Activated T-cell treated with anti-CD3 and anti-CD28 coated beads, Interleukin-2, amount 50 U/mL, for 48 hours (primary cell): ENCODE results near the gene PDE7B.

Source experiments
- DNase-seq, 2 experiments: peaks; one replicate each; pipeline ENCODE4 v3.0.0-alpha.2; 2020

The PDE7B gene

DNA sequence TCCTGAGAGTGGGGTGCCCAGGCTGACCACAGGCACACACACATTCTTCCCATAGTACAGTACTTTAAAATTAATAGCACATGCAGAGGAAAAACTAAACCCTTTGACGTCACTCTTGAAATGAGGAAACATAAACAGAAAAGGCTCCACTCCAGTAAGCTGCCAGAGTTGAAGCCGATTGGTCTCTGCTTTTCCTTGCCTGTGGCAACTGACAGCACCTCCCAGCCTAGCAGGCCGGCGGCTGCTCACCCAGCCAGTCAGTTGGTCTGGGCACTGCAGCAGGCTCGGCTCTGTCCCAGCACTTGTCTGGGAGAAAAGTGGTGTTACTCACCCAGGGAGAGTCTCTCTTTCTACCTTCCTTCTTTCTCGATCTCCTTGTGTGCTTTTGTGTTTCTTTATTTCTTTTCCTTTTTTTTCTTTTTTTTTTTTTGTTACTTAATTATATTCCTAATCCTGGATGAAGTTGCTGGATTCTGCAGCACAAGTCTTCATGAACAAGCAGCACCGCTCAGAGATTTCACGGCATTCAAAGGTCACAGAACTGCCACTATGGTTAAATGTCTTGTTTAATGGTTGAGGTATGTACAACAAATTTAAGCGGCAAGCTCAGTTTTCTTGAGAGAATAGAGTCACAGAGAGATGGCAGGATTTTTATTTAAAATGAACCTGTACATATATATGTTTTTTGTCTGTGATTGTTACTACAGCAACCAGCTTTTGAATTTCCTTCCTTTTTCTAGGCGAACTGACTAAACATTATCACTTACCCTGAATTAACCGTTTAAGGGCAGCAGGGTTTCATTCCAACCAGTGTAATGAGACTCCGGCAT lies at the start of gene PDE7B:
TSS of gene PDE7B (plus strand) at position 260 of the 830 bp plus-strand sequence.
- peak; percentile 41 to 58 for DNase-seq

DNA sequence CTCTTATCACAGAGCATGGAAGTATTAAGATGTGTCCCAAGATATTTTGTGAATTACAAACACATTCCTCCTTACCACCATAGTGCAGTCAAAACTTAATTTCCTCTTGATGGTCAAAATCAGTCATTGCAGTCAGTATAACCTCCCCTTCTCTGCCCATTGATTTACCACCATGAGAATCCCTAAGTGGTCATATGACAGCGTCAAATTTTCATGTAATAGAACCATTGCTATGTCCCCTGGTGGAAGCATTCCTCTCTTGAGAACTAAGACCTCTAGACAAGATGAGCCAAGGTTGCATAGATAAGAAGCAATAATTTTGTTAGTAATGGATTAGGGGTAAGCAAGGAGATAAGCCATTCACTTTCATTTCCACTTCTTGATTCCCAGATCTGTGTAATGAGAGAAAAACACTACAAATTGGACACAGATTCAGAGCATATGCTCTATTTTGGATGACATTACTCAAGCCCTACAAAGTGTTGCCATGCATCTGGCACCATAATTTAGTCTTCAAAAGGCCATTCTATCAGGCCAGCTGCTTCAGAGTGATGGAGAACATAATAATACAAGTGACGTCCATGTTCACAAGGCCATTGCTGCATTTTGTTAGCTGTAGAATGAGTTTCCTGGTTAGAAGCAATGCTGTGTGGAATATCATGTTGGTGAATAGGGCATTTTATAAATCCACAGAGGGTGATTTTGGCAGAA lies 49.6 kb upstream of the PDE7B start:
- no peak for DNase-seq

DNA sequence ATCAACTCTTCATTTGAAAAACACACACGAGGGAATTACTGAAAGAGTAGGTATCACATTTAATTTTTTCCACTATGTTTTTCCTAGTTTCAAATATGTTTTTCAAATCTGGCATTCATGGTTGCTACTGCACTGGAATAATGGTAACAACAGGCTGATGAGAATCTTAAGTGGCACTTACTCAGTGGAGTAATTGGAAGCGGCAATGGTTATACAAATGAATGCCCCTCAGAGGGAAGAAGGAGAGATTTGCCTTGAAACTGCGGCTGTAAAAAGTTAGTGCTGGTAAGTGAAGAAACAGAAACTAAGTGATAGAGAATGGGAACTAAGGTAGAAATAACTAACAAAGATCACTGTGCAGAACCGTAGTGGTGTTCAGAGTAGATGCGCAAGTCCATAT lies 41.0 kb upstream of the PDE7B start:
- DNase-seq: no peak

DNA sequence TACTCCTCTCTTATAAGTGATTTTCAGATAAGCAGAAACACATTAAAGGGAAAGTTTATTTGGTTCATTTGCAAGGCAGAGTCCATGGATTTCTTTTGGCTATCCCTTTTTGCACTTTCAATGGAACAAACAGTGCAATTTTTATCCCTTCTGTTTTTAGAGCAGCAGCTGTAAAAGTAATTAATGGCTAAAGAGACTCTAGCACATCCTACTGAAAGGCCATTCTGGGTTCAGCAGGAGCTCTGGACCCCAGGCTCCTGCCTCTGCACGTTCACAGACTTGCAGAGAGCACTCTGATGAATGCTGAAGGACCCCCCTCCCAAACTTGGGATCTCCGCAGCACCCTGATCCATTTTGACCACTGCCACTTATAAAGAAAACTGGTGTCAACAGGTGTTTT lies 40.3 kb upstream of the PDE7B start:
- DNase-seq: no peak

DNA sequence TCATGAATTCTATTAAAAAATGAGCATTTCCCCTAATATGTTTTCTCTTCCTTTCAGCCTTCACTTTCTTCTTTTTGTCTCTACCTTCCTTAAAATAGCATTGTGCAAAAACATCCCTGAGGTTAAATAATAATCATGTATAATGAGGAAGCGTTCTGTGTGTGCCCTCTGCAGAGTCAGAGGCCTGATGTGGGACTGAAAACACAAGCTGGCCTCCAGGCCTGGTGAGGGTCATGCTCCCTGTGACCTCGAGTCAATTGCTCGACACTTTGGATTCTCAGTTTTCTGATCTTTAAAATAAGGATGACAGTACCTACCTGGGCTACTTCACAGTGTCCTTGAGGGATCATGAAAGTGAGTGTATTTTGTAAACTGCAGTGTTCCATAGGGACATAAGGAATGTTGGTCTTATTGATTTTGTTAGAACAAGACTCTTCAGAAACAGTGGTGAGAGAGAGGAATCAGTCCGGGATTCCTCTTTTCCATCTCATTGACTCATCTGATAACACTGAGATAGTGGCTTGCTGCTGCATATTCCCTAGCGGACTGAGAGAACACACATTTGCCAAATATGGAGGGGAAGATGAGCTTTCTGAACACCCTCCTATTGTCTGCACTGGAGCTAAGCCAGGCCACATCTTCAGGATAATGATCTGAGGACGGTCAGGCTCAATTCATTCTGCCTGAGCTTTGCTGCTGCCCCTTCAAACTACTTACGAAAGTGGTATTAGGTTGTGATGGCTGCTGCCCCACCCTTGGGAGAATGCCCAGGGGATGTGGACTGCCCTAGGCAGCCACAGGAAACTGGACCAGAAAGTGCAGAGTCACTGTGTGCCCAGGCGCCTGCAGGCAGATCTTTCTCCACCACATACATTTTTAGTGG lies 39.6 kb upstream of the PDE7B start:
- DNase-seq: no peak

DNA sequence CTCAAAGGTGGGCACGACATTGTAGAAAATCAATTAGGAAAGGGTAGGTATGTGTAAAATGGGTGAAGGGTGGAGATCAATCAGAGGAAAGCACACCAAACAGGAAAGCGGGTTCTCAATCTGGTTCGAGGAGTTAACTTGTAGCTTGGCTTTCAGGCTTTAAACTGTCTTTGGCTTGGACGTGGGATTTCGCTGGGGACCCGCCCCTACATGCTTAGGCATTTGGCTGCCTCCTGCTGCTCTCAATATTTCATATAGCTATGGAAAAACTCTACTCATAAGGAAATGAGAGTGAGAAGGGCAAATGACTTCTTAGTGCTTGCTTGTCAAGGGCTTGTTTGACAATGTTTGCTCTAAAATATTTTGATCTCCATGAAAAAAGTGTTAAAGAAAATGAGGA lies 38.1 kb upstream of the PDE7B start:
- DNase-seq: no peak

DNA sequence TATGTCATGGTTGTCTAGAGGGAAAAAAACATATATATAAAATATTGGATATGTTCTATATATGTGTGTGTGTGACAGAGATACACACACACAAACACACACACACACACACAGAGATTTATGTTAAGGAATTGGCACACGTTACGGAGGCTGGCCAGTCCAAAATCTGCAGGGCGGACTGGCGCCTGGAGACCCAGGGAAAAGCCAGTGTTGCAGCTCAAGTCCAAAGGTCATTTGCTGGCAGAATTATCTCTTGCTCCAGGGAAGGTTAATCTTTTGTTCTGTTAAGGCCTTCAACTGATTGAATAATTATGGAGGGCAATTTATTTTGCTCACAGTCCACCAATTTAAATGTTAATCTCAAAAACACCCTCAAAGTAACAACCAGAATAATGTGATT lies 37.5 kb upstream of the PDE7B start:
- DNase-seq: no peak

DNA sequence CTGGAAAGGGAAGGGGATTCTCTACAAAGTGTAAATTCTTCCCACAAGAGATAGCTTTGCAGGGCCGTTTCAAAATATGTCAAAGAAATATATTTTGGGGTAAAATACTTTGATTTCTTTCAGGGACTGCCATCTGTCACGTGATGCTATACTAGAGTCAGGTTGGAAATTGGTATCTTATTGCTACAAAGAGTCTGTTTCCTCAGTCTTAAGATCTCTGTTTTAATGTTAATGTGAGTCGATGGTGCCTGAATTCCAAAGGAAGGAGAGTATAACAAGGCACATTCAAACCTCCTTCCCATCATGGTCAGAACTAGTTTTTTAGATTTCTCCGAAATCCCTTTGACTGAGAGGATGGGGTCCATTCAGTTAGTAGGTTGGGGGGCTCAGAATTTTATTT lies 36.3 kb upstream of the PDE7B start:
- DNase-seq: no peak

DNA sequence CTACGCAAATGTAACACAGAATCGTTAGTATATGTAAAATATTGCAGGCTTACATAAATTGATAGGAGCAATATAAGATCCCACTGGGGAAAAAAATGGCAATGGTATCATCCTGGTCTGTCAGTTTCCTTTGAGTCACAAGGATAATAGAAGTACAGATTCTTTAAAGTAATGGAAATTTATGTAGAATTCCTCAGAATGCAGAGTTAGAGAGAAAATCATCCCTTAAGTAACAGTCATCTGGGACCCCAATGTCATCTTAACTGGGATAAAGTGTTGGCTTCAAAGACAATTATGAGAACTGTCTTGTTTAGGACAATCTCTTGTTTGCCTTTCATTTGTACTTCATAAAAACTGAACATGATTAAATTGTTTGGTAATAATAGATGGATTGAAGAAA lies 34.5 kb upstream of the PDE7B start:
- DNase-seq: no peak

DNA sequence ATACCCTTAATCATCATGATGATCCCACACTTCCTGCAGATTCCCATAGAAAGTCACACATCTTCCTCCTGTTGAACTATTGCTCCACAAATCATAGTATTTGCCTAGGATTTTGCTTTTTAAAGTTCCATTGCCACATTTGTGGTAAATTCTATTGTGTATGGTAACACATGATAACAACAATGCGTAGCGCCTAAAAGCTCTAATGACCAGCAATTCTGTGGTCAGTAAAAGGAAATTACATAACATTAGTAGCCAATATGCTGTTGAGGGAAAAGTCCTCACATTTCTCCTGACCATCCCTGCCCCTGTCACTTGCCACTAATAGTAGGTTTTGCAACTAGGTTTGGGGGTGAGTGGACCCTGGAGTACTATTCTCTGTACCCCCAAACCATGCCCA lies 31.8 kb upstream of the PDE7B start:
- no peak for DNase-seq

DNA sequence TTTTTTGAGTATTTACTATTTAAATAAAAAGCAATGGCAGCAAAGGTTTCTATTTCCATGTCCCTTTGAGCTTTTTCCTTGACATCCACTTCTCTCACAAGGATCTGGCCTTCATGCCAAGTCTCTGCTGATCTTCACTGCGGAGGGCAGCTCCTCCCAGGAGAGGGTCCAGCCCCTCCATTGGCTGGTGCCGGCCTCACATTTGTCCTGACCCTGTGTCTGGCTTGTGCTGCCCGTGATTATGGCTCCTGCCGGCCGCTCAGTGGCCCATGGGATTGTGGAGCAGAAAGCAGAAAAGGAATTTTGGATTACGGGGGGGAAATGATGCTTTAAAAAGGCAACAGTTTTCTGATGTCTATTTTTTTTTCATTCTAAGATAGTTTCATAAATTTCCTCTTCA lies 31.2 kb upstream of the PDE7B start:
- DNase-seq: no peak

DNA sequence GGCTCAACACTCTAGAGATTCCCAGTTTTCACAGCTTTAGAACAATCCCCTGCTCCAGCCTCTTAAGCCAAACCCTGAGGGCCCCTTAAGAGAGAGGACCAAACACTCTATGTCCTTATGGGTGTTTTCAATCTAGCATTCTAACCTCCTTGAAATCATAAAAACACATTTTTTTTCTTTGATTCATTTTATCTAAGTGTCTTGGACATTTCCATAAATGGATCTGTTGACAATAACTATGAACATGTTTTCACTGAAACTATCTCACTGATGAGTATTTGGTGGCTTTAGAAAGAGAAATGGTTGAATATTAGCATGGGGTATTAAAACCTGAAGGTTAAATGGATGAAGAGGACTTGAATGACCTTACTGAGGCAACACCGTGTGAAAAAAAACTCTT lies 27.6 kb upstream of the PDE7B start:
- DNase-seq: no peak

DNA sequence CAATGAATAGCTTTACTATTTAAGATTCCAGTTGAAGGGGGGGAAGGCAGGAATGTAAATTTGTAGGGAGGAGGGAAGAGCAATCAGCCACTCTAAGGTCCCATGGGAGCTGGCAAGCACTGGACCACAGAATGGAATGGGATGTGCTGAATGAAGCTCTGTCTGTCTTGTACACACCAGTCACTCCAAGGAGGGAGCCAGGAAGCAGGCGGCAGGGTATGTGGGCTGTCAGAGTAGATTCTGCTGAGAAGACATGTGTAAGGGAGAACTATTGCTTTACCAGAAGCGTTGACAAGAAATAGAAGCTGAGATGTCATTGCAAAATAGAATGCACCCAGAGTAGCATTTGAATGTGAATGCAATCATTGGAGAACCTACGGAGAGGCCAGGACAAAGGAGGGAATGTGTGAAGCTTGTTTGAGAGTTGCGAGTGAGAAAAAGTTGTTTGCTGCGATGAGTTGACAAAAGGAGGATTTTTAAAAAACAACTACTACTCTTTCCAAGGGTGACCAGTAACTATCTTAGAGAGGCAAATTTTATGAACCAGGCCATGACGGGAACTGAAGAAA lies 25.2 kb upstream of the PDE7B start:
- DNase-seq: no peak

DNA sequence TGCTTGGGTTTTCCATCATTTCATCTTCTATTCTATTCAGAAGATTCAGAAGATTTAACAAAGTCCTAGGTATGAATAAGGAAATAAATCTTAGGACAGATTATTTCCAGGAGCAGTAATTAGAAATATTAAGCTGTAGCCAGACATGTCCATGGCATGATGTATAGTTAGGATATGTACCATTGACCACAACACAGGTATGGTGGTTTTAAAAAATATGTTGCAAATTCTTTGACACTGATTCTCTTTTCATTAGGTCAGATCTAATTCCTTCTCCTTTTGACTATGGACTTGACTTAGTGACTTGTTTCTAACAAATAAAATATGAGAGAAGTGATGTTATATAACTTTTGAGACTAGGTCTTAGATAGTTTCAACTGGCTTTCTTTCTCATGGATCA lies 23.5 kb upstream of the PDE7B start:
- no peak for DNase-seq

DNA sequence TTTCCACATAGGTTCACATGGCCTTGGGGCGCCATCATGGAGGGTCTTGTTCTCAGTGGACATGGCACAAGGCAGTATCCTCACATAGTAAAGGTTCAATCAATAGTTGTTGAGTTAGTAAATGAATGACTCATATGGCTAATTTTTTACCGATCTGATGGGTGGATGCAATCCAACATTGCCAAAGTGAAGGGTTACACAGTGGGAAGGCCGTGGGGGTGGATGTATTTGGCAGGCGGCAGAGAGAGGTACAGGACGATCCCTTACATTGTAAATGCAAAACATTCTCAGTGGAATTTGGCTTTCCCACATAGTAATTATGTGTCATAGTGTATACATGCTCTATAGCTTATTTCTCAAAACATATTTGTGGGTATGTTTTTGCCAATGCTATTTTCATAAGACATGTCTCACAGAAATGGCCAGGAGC lies 21.0 kb upstream of the PDE7B start:
- DNase-seq: no peak

DNA sequence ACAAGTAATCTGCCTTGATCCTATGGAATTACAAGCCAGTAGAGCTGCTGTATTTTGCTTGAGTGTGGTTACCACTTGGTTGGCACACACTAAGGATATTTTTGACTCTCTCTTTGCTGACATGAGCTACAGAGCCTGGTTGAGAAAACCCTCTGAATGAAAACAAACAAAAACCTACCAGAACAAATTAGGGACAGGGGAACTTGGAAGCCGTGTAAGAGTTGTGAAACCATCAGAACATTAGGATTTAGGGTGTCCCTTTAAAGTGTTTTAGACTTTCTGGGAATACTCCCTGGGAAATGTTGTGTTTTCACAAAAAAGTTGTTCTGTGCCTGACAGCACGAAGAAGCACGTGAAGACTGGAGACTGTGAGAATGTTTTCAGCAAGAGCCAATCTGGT lies 20.5 kb upstream of the PDE7B start:
- DNase-seq: no peak

DNA sequence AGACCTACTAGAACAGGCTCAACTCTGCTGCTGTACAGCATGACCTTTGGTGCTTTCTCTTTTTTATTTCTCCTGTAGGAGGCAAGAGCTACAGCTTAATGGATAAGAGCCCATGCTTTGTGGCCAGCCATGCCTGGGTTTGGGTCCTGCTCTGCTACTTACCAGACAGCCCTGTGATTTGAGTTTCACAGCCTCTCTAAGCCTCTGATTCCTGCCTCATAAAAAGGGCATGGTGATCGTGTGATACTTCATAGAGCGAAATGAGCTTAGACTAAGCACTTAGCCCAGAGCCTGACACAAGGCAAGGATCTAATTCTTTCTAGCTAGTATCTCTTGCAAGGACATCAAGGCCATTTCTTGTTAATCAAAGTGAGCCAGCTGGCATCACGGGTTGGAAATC lies 19.3 kb upstream of the PDE7B start:
- DNase-seq: no peak

DNA sequence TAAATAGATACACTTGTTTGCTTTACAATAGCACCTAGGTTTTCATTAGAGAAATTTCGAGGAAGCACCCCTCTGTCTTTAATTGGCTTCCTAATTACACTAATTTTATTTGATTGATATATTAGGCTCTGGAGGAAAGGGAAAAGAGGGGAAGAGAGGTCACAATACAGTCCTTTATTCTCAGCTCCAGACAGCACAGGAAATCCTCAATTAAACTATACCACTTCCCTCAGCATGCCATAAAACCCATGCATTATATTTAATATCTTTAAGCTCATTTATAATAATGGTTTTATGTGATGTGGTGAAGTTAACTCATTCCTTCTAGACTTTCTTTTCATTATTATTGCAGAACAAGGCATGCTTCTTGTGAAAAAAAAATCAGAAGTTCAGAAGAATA lies 17.7 kb upstream of the PDE7B start:
- DNase-seq: no peak

DNA sequence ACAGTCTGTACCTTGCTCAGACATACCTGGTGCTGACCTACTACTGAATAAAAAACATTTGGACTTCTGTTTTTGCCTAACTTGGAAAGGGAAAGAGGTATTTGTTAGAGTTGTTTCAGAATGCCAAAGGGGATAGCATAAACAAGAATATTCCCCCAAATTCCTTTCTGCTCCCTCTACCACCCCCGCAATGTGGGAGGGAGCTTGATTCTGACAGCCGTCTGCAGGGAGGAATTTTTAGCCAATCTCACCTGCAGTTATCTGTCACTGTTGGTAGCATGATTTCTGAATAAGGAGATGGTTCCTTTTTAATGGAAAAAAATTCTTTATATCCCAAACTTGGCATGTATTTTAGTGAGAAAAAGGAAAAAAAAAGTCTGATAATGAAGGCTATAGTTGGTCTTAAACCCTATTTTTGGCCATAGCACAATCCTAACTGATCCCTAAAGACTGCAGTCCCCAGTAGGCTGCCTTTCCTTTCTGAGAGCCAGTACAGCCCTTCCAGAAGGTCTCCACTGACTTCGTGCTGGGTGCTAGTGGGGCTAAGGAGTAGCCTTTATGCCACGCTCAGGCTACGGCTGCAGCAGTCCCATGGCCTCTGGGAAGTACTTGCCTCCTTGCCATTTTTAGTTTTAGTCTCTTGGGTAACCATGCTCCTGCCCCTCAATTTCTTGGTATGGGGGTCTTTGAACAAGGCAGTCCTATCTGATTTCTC lies 13.6 kb upstream of the PDE7B start:
- no peak for DNase-seq

DNA sequence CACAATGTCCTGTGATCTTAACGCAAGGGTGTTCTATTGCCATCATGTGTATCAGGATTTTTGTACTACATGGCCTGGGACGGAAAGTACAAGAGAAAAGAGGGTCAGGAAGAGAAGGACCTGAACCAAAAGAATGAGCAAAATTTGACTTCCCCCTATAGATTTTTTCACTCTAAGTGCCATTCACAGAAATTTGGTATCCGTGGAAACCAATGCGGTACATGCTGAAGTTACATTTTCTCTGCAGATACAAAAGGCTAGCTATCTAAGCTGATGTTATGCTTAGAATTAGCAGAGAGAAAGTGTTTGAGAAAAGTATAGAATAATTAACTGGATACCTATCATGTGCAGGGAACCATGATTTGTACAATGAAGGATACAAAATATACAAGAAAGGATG lies 12.4 kb upstream of the PDE7B start:
- no peak for DNase-seq

DNA sequence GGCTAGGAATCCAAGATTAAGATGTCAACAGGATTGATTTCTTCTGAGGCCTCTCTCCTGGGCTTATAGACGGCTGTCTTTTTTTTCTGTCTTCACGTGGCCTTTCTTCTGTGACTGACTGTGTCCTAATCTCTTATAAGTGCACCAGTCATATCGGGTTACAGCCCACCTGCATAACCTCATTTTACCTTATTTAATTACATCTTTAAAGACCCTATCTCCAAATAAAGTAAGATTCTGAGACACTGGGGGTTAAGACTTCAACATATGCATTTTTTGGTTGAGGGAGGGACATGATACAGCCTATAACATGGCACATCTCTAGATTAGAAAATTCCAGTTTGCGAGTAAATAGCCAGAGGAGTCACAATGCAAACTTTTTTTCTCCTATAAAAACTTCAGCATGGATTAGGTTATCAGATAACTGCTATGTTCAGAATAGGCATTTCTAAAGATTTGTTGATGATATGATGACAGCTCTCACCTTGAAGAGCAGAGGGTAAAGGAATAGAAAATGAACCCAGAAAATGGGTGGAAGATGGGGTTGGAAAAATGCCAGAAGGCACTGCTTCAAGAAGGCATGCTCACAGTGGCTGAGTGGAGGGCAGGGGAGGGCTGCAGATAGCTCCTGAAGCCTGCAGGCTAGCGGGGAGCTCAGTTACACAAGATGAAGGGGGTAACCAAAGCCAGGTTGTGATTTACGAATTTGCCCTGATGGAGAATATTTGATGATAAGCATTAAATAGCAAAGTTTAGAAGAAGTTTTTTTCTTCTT lies 8.7 kb upstream of the PDE7B start:
- DNase-seq: no peak

DNA sequence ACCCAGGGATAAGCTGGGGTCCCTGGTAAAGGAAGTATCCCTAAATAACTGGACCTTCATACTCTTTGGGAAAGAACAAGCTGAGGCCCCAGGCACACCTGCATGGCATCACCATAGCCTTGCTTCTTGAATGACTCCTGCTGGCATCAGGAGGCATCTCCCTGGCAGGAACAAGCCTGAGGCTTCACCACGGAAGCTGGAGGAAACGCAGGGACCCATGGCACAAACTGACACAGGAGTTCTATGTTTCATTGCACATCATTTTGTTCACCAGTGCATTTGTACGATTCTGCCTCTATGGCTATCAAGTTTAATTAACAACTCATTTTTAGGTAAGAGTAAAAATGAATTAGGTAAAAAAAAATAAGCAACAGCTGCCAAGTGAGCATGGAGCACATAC lies 619 bp upstream of the PDE7B start:
- DNase-seq: no peak
